Pancreas (tissue), 10 donors: ENCODE measurements around the gene SRCIN1. TPM values are rescaled to one million over a fixed set of nuclear protein-coding genes. Genes with fewer than 3 reads are reported as not detected.

Experiments
- ATAC-seq, 4 donors: fragments of 200-7000 bp; cut with Tn5 transposase; one replicate each; pipeline versions ENCODE4 v1.8.0 to v1.9.1; 2020; ENCODE audit warnings: mild to moderate bottlenecking in 4 of 4, moderate library complexity in 4 of 4
- DNase-seq, 6 donors: peaks; one replicate each; pipeline ENCODE4 v3.0.0-alpha.2; 2020
- FAIRE-seq: peaks from 2 replicates; lab custom pipeline; 2012; peaks lifted over from hg19 to GRCh38; lab: Jason Lieb, UNC
- H3K27ac ChIP-seq, 4 donors: fragments of 200-600 bp; sonication (generic); 1 replicate in 3 of 4; 2 replicates in 1 of 4; pipeline versions ENCODE4 v1.5.0 to v1.8.0; 2020
- H3K27me3 ChIP-seq, 4 donors: fragments of 200-600 bp; one replicate each; pipeline ENCODE4 v1.8.0; 2021
- H3K36me3 ChIP-seq, 3 donors: fragments of 200-600 bp; sonication (generic) in 1 of 3; one replicate each; pipeline versions ENCODE4 v1.5.0 to v1.8.0; 2020 to 2021
- H3K4me1 ChIP-seq, 3 donors: fragments of 200-600 bp; one replicate each; pipeline ENCODE4 v1.8.0; 2021
- H3K4me3 ChIP-seq, 4 donors: fragments of 200-600 bp; sonication (generic) in 2 of 4; one replicate each; pipeline versions ENCODE4 v1.5.0 to v1.8.0; 2020 to 2021
- H3K9me3 ChIP-seq, 4 donors: fragments of 200-600 bp; one replicate each; pipeline ENCODE4 v1.8.0; 2021
- WGBS, 2 donors: extraction: QIAGEN DNeasy Blood & Tissue Kit; methylation state at CpG; one replicate each; pipeline ENCODE4 v1.1.7; 2013; 5-methylcytosine and 5-hydroxymethylcytosine counted together
- intact Hi-C, 3 donors: fragments of 100-400 bp; cut with DNase I; formaldehyde crosslinking; loops; one replicate each; pipeline versions ENCODE4 v1.11.1 to v1.14.2; 2022
- polyA plus RNA-seq, 2 donors: library from polyadenylated mRNA; stranded (reverse); fragments of 200-250 nt; gene quantifications; one replicate each; pipeline ENCODE4 v1.2.3, GENCODE V29; 2013
- total RNA-seq, 6 donors: library from RNA; stranded (reverse); fragmentation: NEBNext Ultra II Directional in 4 of 6; extraction: Animal tissue kit (Norgen Biotek cat#: 25700) in 4 of 6; gene quantifications; one replicate each; pipeline versions ENCODE4 v1.2.1 to v1.2.4, GENCODE V29; 2021 to 2023
- TF ChIP-seq, protein P1 (sequence below), 4 donors: fragments of 200-600 bp; sonication (generic) in 3 of 4; IDR thresholded peaks; one replicate each; pipeline versions ENCODE4 v1.5.0 to v1.8.0; 2021; ENCODE audit warnings: antibody characterized with exemption in 4 of 4
- donor health status: healthy with polysubstance abuse.
- donor health status: DM: no; HTN: no; CAD: no; lungs with moderate emphysema.
- donor health status: DM: no; HTN: no; CAD: no.
- donor health status: control.
- donor health status: control.
- donor health status: Bipolar disorder and iron deficiency.
- donor health status: DM: yes; HTN: yes; CAD: no.
- donor health status: DM: no; HTN: no; CAD: no.
- donor health status: DM: no; HTN: no; CAD: no.
- donor health status: DM: yes; HTN: yes; CAD: no.

Gene SRCIN1
- total and polyA plus RNA-seq, 8 donors, result 5.8 to 30.3 (median 9.0) TPM

DNA sequence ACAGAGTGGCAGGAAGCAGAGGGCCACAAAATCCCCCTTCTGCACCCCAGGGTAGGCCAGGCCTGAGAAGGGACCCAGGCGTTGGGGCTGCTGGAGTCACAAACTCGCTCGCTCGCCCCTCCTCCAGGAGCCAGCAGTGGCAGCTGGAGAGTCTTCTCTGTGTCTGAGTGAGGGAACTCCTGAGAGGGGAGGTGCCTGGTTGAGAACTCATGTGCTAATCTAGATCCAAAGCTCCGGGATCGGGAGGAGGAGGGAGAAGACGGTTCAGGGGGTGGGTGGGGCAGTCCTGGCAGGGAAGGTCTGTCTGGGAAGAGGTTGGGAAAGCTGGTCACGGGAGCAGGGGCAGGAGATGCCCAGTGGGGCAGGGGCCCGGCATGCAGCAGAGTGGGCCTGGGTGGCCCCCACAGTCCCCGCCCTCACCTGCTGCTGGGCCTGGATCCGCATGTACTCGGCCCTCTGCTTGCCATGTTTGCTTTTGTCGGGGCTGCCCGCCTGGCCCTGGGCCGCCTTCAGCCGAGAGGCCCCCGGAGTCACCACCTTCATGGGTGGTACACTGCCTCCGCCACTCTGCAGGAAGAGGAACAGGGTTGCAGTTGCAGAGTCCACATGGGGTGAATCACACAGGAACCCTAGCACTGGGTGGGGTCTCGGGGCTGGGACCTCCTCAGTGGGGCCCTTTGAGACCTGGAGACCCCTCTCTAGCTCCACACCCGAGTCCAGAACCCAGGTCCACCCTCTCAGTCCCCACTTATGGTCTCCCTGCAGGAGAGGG, 62.2 kb downstream of the SRCIN1 start:
- Histone ChIP-seq H3K4me1 (peaks cover 0 to under 1% (median 0%) of the 10 kb centered on the region in 3 donors), H3K4me3 (no peak overlapping the region), H3K9me3 (no peaks in the 10 kb centered on the region), H3K27me3 (no peaks in the 10 kb centered on the region), H3K27ac (no peak overlapping the region), H3K36me3 (no peaks in the 10 kb centered on the region)
- DNase-seq, result no peak
- WGBS, 2 donors, result 81 to 86% methylated on average over 18 to 20 of the region's 20 CpGs
- intact Hi-C loops, result no loop called here
- no peak for ATAC-seq
- no peak for FAIRE-seq
- TF ChIP-seq, protein P1, sequence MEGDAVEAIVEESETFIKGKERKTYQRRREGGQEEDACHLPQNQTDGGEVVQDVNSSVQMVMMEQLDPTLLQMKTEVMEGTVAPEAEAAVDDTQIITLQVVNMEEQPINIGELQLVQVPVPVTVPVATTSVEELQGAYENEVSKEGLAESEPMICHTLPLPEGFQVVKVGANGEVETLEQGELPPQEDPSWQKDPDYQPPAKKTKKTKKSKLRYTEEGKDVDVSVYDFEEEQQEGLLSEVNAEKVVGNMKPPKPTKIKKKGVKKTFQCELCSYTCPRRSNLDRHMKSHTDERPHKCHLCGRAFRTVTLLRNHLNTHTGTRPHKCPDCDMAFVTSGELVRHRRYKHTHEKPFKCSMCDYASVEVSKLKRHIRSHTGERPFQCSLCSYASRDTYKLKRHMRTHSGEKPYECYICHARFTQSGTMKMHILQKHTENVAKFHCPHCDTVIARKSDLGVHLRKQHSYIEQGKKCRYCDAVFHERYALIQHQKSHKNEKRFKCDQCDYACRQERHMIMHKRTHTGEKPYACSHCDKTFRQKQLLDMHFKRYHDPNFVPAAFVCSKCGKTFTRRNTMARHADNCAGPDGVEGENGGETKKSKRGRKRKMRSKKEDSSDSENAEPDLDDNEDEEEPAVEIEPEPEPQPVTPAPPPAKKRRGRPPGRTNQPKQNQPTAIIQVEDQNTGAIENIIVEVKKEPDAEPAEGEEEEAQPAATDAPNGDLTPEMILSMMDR (IDR thresholded peaks at IDR 0.05), result no peak

- WGBS, 2 donors, result 85 to 91% methylated on average over 8 of the region's 8 CpGs
- intact Hi-C loops, result no loop called here
- H3K4me3 ChIP-seq, result no peak overlapping the region
- DNase-seq (no peak), ATAC-seq (no peak), FAIRE-seq (no peak)
- TF ChIP-seq, protein P1 (IDR thresholded peaks at IDR 0.05), result no peak
- no peaks in the 10 kb centered on the region for H3K27me3 ChIP-seq
- H3K9me3 ChIP-seq, result no peaks in the 10 kb centered on the region
- no peaks in the 10 kb centered on the region for H3K36me3 ChIP-seq
- H3K4me1 ChIP-seq, result peaks cover 0 to 3% (median 0%) of the 10 kb centered on the region in 3 donors
- H3K27ac ChIP-seq, result no peak overlapping the region
These were observed 63.5 kb downstream of the SRCIN1 start for GRCh38 chr17:38542286-38542685.

GRCh38 chr17:38541281-38541680, 64.5 kb downstream of the SRCIN1 start:
- intact Hi-C loops, result no loop called here
- no peak for FAIRE-seq
- Histone ChIP-seq H3K27me3 (no peaks in the 10 kb centered on the region), H3K4me1 (peaks cover 0 to 3% (median 0%) of the 10 kb centered on the region in 3 donors), H3K9me3 (no peaks in the 10 kb centered on the region), H3K4me3 (no peak overlapping the region), H3K27ac (no peak overlapping the region), H3K36me3 (no peaks in the 10 kb centered on the region)
- WGBS, 2 donors, result 83 to 87% methylated on average over 11 of the region's 11 CpGs
- no peak for DNase-seq
- TF ChIP-seq, protein P1 (IDR thresholded peaks at IDR 0.05), result no peak
- ATAC-seq, result no peak

DNA sequence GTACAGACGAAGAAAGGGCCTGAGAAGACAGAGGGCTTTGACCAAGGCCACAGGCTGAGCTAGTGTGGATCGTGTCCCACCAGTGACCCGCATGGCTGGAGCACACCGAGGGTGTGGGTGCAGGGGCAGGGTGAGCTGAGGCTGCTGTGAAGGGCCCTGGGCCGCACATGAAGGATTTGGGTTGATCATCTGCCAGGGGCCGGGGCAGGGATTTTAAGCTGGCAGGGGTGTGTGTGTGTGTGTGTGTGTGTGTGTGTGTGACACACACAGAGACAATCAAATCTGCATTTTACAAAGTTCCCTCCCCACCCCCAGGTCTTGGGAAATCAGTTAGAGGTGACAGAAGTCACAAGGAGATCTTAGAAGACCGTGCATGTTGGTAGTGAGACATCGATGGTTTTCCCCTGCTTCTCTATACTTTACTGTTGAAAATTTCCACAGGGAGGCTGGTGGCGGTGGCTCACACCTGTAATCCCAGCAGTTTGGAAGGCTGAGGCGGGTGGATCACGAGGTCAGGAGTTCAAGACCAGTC, 65.2 kb downstream of the SRCIN1 start:
- intact Hi-C loops, result no loop called here
- TF ChIP-seq, protein P1 (IDR thresholded peaks at IDR 0.05), result no peak
- FAIRE-seq, result no peak

GRCh38 chr17:38539386-38539785, 66.4 kb downstream of the SRCIN1 start:
- peaks cover 0 to 3% (median 0%) of the 10 kb centered on the region in 3 donors for H3K4me1 ChIP-seq
- ATAC-seq, result peak; percentile 21 to 68 (median 52)
- TF ChIP-seq, protein P1 (IDR thresholded peaks at IDR 0.05), result no peak
- WGBS, 2 donors, result 56 to 61% methylated on average over 8 of the region's 8 CpGs
- DNase-seq, result peak in 2 of 6 donors; percentile 52 to 65
- peak overlapping the region in 1 of 4 donors; percentile 35 for H3K27ac ChIP-seq
- H3K4me3 ChIP-seq, result no peak overlapping the region
- no peaks in the 10 kb centered on the region for H3K9me3 ChIP-seq
- no peaks in the 10 kb centered on the region for H3K27me3 ChIP-seq
- intact Hi-C loops, result no loop called here
- H3K36me3 ChIP-seq, result no peaks in the 10 kb centered on the region
- no peak for FAIRE-seq

More for the DNA sequence above, 65.2 kb downstream of the SRCIN1 start:
- no peaks in the 10 kb centered on the region for H3K27me3 ChIP-seq
- H3K27ac ChIP-seq, result no peak overlapping the region
- H3K4me3 ChIP-seq, result no peak overlapping the region
- DNase-seq, result no peak
- H3K4me1 ChIP-seq, result peaks cover 0 to 3% (median 0%) of the 10 kb centered on the region in 3 donors
- H3K36me3 ChIP-seq, result no peaks in the 10 kb centered on the region
- WGBS, 2 donors, result 84 to 87% methylated on average over 11 of the region's 11 CpGs
- ATAC-seq, result no peak
- no peaks in the 10 kb centered on the region for H3K9me3 ChIP-seq
